ENCODE measurements around the gene ROBO1. TPM values are rescaled to one million over a fixed set of nuclear protein-coding genes. Genes with fewer than 3 reads are reported as not detected.
A peak's percentile ranks its signal among the peaks of the same experiment; 100 is the strongest.

The ROBO1 gene
- polyA plus RNA-seq, 1 donor (not counting 4 experiments of a cell fraction or from before 2014, with no cell fraction given): 27.1 TPM

GRCh38 chr3:79038057-79038456, 729.7 kb downstream of the ROBO1 start:
- Histone ChIP-seq H3K9ac (ENCODE audit: control insufficient read depth, extremely low read depth, insufficient read depth, low read length) (no peak overlapping the region), H3K4me2 (ENCODE audit: control insufficient read depth, extremely low read depth, insufficient read depth, low read depth, low read length) (no peak overlapping the region), H4K20me1 (ENCODE audit: control insufficient read depth, extremely low read depth, insufficient read depth, low read length) (no peaks in the 10 kb centered on the region), H3K4me3 (ENCODE audit: control insufficient read depth in 2 of 3, extremely low read depth in 1 of 3, insufficient read depth in 2 of 3, low read depth in 1 of 3, low read length in 3 of 3) (no peak overlapping the region), H3K9me1 (ENCODE audit: control insufficient read depth, extremely low read depth, insufficient read depth, low read length) (no peaks in the 10 kb centered on the region), H3K79me2 (ENCODE audit: control insufficient read depth, insufficient read depth, low read length) (no peaks in the 10 kb centered on the region), H2AFZ (ENCODE audit: control insufficient read depth, low read length) (no peak overlapping the region), H3K4me1 (ENCODE audit: control insufficient read depth, extremely low read depth, insufficient read depth, low read length) (peaks cover 12% of the 10 kb centered on the region), H3K9me3 (ENCODE audit: control insufficient read depth, low read depth, low read length) (no peaks in the 10 kb centered on the region), H3K27ac (ENCODE audit: control insufficient read depth, insufficient read depth, low read length) (no peak overlapping the region), H3K36me3 (ENCODE audit: control insufficient read depth in 2 of 2, extremely low read depth in 1 of 2, insufficient read depth in 2 of 2, low read length in 2 of 2) (no peaks in the 10 kb centered on the region), H3K27me3 (ENCODE audit: control insufficient read depth, extremely low read depth, insufficient read depth, low read length) (no peaks in the 10 kb centered on the region)
- DNase-seq (ENCODE audit: low read depth, low spot score) (no peak), FAIRE-seq (no peak)
- TF ChIP-seq CTCF (optimal IDR thresholded peaks at IDR 0.05 in 1 of 3, IDR thresholded peaks at IDR 0.05 in 1 of 3, conservative IDR thresholded peaks at IDR 0.05 in 1 of 3; ENCODE audit: extremely low read depth in 1 of 3, insufficient read depth in 2 of 3, low read length in 3 of 3) (no peak), EZH2 (IDR thresholded peaks at IDR 0.05; ENCODE audit: low read length) (no peak)
- dilution Hi-C loops (cut with MboI; ENCODE audit: extremely low pct_ligation_motif_present, low sequenced_read_pairs): no loop called here

- DNase-seq (ENCODE audit: low read depth, low spot score) (no peak), FAIRE-seq (no peak)
- H3K4me3 ChIP-seq (ENCODE audit: control insufficient read depth in 2 of 3, extremely low read depth in 1 of 3, insufficient read depth in 2 of 3, low read depth in 1 of 3, low read length in 3 of 3): no peak overlapping the region
- no peaks in the 10 kb centered on the region for H3K9me1 ChIP-seq (ENCODE audit: control insufficient read depth, extremely low read depth, insufficient read depth, low read length)
- peaks cover 8% of the 10 kb centered on the region for H3K4me1 ChIP-seq (ENCODE audit: control insufficient read depth, extremely low read depth, insufficient read depth, low read length)
- H3K9ac ChIP-seq (ENCODE audit: control insufficient read depth, extremely low read depth, insufficient read depth, low read length): no peak overlapping the region
- no peaks in the 10 kb centered on the region for H3K27me3 ChIP-seq (ENCODE audit: control insufficient read depth, extremely low read depth, insufficient read depth, low read length)
- no peaks in the 10 kb centered on the region for H3K36me3 ChIP-seq (ENCODE audit: control insufficient read depth in 2 of 2, extremely low read depth in 1 of 2, insufficient read depth in 2 of 2, low read length in 2 of 2)
- H2AFZ ChIP-seq (ENCODE audit: control insufficient read depth, low read length): no peak overlapping the region
- H3K4me2 ChIP-seq (ENCODE audit: control insufficient read depth, extremely low read depth, insufficient read depth, low read depth, low read length): peak overlapping the region; percentile 29
- dilution Hi-C loops (cut with MboI; ENCODE audit: extremely low pct_ligation_motif_present, low sequenced_read_pairs): no loop called here
- no peak overlapping the region for H3K27ac ChIP-seq (ENCODE audit: control insufficient read depth, insufficient read depth, low read length)
- no peaks in the 10 kb centered on the region for H4K20me1 ChIP-seq (ENCODE audit: control insufficient read depth, extremely low read depth, insufficient read depth, low read length)
- H3K9me3 ChIP-seq (ENCODE audit: control insufficient read depth, low read depth, low read length): no peaks in the 10 kb centered on the region
- peak in 2 of 3 experiments; percentile 38 to 46 for TF ChIP-seq CTCF (optimal IDR thresholded peaks at IDR 0.05 in 1 of 3, IDR thresholded peaks at IDR 0.05 in 1 of 3, conservative IDR thresholded peaks at IDR 0.05 in 1 of 3; ENCODE audit: extremely low read depth in 1 of 3, insufficient read depth in 2 of 3, low read length in 3 of 3)
- no peak for TF ChIP-seq EZH2 (IDR thresholded peaks at IDR 0.05; ENCODE audit: low read length)
- no peaks in the 10 kb centered on the region for H3K79me2 ChIP-seq (ENCODE audit: control insufficient read depth, insufficient read depth, low read length)
Observed at GRCh38 chr3:79032686-79033318, 735.0 kb downstream of the ROBO1 start.
